ENCODE data around the gene OR4S2.

OR4S2 gene

GRCh38 chr11:55648027-55648426 is at the start of gene OR4S2:
Gene OR4S2, plus strand, starts transcription at chr11:55648327. Its CDS starts 2,577 bp downstream, at chr11:55650904.
- no peak for DNase-seq (ENCODE audit: low read depth)

- DNase-seq (ENCODE audit: low read depth), result no peak
Measured at GRCh38 chr11:55607545-55607944, 40.6 kb upstream of the OR4S2 start, which contains the start of gene OR4C11. Gene OR4C11, minus strand, starts transcription at chr11:55607645. Its CDS starts 3,272 bp downstream, at chr11:55604373.

GRCh38 chr11:55624531-55624930 is 23.6 kb upstream of the OR4S2 start:
- DNase-seq (ENCODE audit: low read depth), result no peak

- no peak for DNase-seq (ENCODE audit: low read depth)
Measured at GRCh38 chr11:55634813-55635212, 13.3 kb upstream of the OR4S2 start, which contains the start of gene OR4P4. Gene OR4P4, plus strand, starts transcription at chr11:55635113.

GRCh38 chr11:55652560-55652959 is 4.4 kb downstream of the OR4S2 start:
- DNase-seq (ENCODE audit: low read depth), result no peak

- DNase-seq (ENCODE audit: low read depth), result no peak
Measured at GRCh38 chr11:55655096-55655495, 7.0 kb downstream of the OR4S2 start.

GRCh38 chr11:55658031-55658573 is 10.0 kb downstream of the OR4S2 start:
- no peak for DNase-seq (ENCODE audit: low read depth)

GRCh38 chr11:55658608-55659007 is 10.5 kb downstream of the OR4S2 start:
- no peak for DNase-seq (ENCODE audit: low read depth)

- DNase-seq (ENCODE audit: low read depth), result no peak
Measured at GRCh38 chr11:55661901-55662300, 13.8 kb downstream of the OR4S2 start, which contains the start of gene OR4C6. Gene OR4C6, plus strand, starts transcription at chr11:55662201. Its CDS starts 2,966 bp downstream, at chr11:55665167.

GRCh38 chr11:55669376-55669775 is 21.2 kb downstream of the OR4S2 start:
- DNase-seq (ENCODE audit: low read depth), result no peak

GRCh38 chr11:55673860-55674259 is 25.7 kb downstream of the OR4S2 start:
- no peak for DNase-seq (ENCODE audit: low read depth)

GRCh38 chr11:55697817-55698216 is 49.7 kb downstream of the OR4S2 start:
- no peak for DNase-seq (ENCODE audit: low read depth)

- no peak for DNase-seq (ENCODE audit: low read depth)
Measured at GRCh38 chr11:55701429-55701828, 53.3 kb downstream of the OR4S2 start.
